Posterior cingulate gyrus (tissue), 11 donors: Measurements from ENCODE around the gene WDR36.

ENCODE experiments used
- DNase-seq, 10 donors: peaks; one replicate each; pipeline versions ENCODE4 v3.0.0 to v3.0.0-alpha.2; 2020 to 2021; ENCODE audit warnings: mixed read lengths in 3 of 10
- intact Hi-C: fragments of 100-400 bp; cut with DNase I; formaldehyde crosslinking; loops from one replicate; pipeline ENCODE4 v1.15.1; 2023

The WDR36 gene

GRCh38 chr5:111099058-111099778 is 7.1 kb downstream of the WDR36 start:
- DNase-seq, result no peak
- intact Hi-C loops, result no loop called here

DNA sequence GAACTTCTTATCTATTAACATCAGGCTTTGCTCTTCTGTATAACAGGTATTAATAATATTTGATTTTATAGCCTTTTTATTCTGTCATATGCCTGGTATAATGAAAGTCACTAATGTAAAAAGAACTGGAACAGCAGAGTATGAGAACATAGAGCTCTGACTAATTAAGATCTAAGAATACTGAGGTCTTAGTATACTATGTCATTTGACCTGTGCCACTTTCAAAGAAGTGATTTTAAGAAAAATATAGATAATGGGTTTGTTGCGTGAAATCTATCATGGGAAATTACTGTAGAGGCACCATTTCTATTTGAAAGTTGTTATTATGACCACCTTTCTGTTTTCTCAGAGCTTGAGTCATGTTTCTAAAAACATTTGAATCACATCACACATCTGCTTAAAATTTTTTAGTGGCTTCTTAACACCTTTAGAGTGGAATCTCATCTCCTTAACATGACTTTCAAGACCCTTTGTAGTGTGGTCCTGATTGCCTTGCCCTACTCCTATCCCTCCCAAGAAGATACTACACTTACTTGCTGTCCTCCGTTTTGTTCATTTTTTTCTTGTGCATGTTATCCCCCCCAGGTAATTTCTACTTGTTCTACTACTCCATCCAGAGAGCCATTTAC is 14.3 kb downstream of the WDR36 start:
- no peak for DNase-seq
- intact Hi-C loops, result no loop called here

DNA sequence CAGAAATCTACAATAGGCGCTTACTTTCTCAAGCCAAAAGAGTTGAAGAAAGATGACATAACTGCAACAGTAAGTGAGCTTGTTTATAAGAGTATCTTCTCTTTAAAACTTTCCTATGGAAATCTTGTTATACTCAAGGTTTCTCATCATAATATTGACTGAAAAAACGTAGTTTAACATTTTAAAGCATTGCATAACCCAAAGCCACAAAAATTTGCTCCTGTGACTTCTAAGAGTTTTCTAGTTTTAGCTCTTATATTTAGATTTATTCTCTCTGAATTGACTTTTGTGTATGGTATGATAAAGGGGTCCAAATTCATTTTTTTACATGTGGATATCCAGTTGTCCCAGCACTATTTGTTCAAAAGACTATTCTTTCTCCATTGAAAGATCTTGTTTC is 15.2 kb downstream of the WDR36 start:
- intact Hi-C loops, result no loop called here

DNA sequence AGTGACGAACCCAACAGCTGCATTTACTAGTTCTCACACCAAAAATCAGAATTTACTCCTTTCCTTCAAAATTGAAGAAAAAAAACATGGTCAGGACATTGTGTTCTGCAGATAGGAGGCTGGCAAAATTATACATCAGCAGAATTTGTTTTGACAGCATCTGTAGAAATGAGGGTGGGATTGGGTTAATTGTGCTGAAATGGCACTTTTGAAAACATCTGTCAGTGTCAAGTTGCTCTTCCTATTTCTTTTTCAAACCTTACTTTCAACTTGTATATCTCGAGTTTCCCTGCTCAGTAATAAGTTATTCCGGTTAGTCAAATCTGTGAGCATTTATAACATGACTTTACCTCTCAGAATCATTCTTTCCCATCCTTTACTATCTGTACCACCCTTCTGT is 19.8 kb downstream of the WDR36 start:
- DNase-seq, result no peak
- intact Hi-C loops, result no loop called here

More for the DNA sequence above, 15.2 kb downstream of the WDR36 start:
- no peak for DNase-seq

DNA sequence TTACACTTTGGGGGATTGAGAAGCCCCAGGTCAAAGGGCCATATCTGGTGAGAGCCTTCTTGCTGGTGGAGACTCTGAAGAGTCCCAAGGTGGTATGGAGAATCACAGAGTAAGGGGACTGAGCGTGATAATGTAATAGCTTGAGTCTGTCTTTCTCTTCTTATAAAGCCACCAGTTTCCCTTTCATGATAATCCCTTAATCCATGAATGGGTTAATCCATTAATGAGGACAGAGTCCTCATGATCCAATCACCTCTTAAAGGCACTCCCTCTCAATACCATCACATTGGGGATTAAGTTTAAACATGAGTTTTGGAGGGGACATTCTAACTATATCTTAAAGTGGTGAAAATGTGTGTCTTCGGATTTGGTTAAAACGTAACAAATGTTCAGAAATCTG is 21.5 kb downstream of the WDR36 start:
- no peak for DNase-seq
- intact Hi-C loops, result no loop called here

GRCh38 chr5:111115229-111115628 is 23.1 kb downstream of the WDR36 start:
- intact Hi-C loops, result no loop called here
- DNase-seq, result no peak

GRCh38 chr5:111116550-111116949 is 24.4 kb downstream of the WDR36 start:
- no peak for DNase-seq
- intact Hi-C loops, result no loop called here

DNA sequence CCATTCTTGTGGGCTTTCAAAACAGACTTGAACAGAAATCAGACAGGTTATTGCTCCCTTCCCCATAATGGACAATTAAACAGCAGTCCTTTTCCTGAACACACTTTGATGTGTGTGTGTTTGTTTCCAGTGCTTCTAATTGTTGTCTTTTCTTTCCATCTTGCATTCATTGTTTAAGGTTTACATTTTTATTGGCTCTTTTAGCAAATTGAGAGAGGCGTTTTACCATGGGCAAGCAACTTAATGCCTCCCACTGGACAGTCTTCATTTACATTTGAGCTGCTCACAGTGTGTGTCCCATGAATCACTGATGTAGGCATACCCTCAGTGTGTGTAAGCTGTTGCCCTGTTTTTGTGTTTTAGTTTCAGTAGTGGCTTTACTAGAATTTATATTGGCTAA is 25.0 kb downstream of the WDR36 start:
- intact Hi-C loops, result no loop called here
- DNase-seq, result no peak

DNA sequence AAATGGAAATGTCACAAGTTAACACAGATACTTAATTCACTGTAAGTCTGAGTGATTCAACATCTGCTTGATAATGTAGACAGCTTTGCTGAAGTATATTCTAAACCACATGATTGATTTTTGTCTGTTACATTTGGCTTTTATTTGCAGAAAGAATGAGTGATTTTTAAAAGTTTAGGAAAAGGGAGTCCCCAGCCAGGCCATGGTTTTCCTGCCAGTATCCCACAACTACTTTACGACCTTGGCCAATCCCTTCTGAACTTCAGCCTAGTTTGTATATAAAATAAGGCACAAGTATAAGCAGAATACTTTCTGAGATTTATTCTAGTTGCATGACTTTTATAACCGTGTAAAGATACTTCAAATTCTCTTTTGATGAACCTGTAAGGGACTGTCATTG is 27.1 kb downstream of the WDR36 start:
- no peak for DNase-seq
- intact Hi-C loops, result no loop called here

DNA sequence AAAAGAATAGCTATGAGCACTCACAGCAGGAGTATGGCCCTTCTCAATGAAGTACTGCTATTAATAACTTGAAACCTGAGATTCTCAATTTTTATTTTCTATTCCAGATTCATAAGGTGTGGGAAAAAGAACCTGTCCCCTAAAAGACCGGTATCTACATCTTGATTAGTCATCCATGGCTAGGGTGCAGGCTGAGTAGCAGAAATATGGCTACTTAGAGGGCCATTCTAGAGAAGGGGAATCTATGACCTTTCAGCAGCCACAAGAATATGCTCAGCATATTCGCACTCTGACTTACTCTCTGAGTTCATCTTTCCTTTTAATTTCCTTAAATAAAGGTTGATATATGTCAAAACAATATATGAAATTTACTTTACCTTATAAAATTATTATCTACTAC is 27.7 kb downstream of the WDR36 start:
- no peak for DNase-seq
- intact Hi-C loops, result no loop called here

DNA sequence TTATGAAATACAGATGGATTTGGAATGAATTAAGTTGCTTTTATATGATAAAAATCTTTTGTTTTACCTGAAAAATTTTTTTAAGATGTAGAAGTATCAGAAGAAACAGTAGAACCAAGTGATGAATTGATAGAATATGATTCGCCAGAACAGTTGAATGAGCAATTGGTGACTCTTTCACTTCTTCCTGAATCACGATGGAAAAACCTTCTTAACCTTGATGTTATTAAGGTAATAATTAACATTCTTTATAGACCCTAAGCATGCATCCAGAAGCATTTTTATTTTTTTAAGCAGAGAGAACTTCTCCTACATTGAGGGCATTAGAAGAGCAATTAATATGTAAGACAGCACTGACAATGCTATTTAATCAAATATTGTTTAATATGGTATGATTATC is 28.8 kb downstream of the WDR36 start:
- intact Hi-C loops, result no loop called here
- DNase-seq, result no peak

- DNase-seq, result no peak
- intact Hi-C loops, result no loop called here
Measured at GRCh38 chr5:111121926-111122325, 29.8 kb downstream of the WDR36 start.

- intact Hi-C loops, result no loop called here
Measured at GRCh38 chr5:111122398-111122797, 30.2 kb downstream of the WDR36 start.

DNA sequence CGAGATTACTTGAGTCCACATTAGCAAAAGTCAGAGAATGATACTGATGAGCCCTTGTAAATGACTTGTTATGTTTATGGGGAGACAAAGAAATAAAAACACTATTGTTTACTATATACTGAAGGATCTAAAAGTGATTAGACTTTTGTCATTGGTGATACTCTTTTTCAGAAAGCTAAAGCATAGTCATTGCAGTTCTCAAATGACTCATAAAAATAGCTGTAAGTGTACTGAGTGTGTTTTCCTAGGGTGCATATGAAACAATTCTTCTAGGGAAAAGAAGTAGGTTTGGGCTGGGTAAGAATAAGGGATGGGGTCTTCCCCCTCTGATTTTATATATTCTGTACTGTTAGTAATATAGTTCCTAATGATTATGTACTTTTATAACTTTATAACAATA is 32.6 kb downstream of the WDR36 start:
- DNase-seq, result no peak
- intact Hi-C loops, result no loop called here

More at GRCh38 chr5:111122398-111122797, 30.2 kb downstream of the WDR36 start:
- no peak for DNase-seq

- intact Hi-C loops, result no loop called here
- DNase-seq, result no peak
Measured at GRCh38 chr5:111126896-111127295, 34.7 kb downstream of the WDR36 start.

DNA sequence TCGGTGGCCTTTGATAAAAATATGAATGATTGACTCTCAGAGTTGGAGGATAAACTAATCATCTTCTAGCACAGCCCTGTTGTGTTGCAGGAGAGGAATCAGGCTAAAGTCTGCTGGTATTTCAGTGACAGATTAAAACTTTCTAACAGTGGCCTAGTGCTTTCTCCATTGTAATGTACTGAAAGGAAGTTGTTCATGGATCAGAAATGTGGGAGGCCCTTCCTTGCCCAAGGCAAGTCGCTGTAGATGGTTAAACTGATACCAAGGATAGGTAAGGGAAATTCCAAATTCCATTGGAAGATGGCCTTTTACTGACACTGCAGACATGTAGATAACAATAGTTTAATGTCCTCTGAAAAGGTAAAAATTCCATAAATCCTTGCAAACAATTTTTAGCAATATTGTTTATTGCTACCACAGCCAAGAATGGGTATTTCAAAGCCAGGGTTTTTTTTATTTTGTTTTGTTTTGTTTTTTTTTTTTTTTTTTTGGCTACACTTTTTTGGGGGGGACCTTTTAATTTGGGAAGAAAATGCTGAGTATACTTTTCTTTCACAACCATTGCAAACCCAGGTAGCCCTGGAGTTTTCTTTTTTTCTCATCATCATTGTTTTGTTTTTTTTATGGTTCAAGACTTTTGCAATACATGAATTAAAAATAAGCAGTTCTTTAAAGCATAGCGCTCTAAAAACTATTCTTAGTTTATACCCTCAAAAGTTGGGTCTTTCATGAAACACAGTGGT is 35.5 kb downstream of the WDR36 start:
- DNase-seq, result no peak
- intact Hi-C loops, result no loop called here

DNA sequence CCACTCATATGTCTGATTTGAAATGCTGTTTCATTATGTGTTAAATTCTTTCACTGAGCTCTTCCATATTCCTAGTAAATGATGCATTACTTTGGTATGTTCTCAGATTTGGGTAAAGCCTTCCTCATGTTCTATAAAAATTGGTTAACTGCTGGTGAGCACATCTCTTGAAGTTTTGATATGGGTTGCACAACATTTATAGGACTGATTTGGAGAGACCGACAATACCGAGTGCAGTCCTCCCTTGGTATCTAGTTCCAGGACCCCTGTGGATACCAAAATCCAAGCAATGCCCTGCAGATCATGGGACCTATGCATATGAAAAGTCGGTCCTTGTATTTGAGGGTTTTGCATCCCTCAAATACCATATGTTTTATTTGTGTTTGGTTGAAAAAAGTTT is 37.8 kb downstream of the WDR36 start:
- no peak for DNase-seq
- intact Hi-C loops, result no loop called here

DNA sequence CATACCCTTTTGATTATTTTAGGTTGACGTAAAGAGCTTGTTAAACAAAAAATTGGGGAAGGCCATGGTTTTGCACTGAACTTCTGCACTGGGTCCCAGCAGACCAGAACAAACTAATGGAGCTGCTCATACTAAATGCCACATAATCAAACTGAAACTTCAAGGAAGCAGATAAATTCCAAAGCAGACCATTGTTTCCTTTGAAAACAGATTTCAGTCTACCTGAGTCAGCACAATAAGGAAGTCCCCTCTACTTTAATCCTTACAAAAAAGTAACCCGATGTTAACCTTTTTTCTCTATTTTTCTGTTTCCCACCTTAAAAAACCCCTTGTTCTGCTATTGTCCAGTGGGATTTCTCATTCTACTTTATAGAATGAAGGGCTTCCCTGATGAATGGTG is 39.2 kb downstream of the WDR36 start:
- no peak for DNase-seq
- intact Hi-C loops, result no loop called here

GRCh38 chr5:111132076-111132475 is 39.9 kb downstream of the WDR36 start:
- intact Hi-C loops, result no loop called here
- no peak for DNase-seq

GRCh38 chr5:111132731-111133435 is 40.7 kb downstream of the WDR36 start:
- DNase-seq, result no peak
- intact Hi-C loops, result no loop called here

- intact Hi-C loops, result no loop called here
- DNase-seq, result peak in 1 of 10 donors; percentile 66
Measured at GRCh38 chr5:111133436-111133751, 41.2 kb downstream of the WDR36 start.
